H1 (cell line): ENCODE results near the gene ZNF609. TPM values are rescaled to one million over a fixed set of nuclear protein-coding genes. Genes with fewer than 3 reads are reported as not detected.

ENCODE experiments used
- CTCF ChIA-PET: fragments of 300-600 bp; sonication (Branson Sonifier 250); formaldehyde crosslinking; loops from one replicate; lab custom pipeline; 2021; ENCODE audit not compliant: partially characterized antibody; lab: Charles Lee
- POLR2A ChIA-PET: fragments of 300-600 bp; sonication (Branson Sonifier 250); formaldehyde crosslinking; loops from one replicate; lab custom pipeline; 2021; ENCODE audit warnings: inconsistent platforms; ENCODE audit not compliant: partially characterized antibody; lab: Charles Lee
- DNase-seq, 2 experiments: peaks; one replicate each; pipeline versions ENCODE4 v3.0.0 to v3.0.0-alpha.2; 2010 to 2022; ENCODE audit warnings: low spot score in 2 of 2, low read depth in 1 of 2, mixed read lengths in 1 of 2
- FAIRE-seq: peaks from 2 replicates; lab custom pipeline; 2011; peaks lifted over from hg19 to GRCh38; lab: Jason Lieb, UNC
- H2AFZ ChIP-seq: 2 replicates; pipeline ENCODE4 v1.8.1; 2012; ENCODE audit warnings: low read length, inconsistent platforms
- H2AK5ac ChIP-seq: 2 replicates; pipeline ENCODE4 v1.6.1; 2013; ENCODE audit warnings: low read depth, low read length
- H2BK120ac ChIP-seq: replicated peaks from 2 replicates; pipeline ENCODE3; 2013; ENCODE audit warnings: low read depth, low read length, inconsistent platforms
- H2BK12ac ChIP-seq: 2 replicates; pipeline ENCODE4 v1.6.1; 2013; ENCODE audit warnings: low read depth, low read length
- H2BK15ac ChIP-seq: 2 replicates; pipeline ENCODE4 v1.6.1; 2013; ENCODE audit warnings: low read length
- H2BK20ac ChIP-seq: 2 replicates; pipeline ENCODE4 v1.6.1; 2013; ENCODE audit warnings: low read length
- H2BK5ac ChIP-seq: 2 replicates; pipeline ENCODE4 v1.6.1; 2013; ENCODE audit warnings: low read depth, low read length
- H3K14ac ChIP-seq: 2 replicates; pipeline ENCODE4 v1.6.1; 2013; ENCODE audit warnings: inconsistent platforms; ENCODE audit not compliant: insufficient read length
- H3K18ac ChIP-seq: 2 replicates; pipeline ENCODE4 v1.6.1; 2013; ENCODE audit warnings: low read length; ENCODE audit errors: extremely low read depth
- H3K23ac ChIP-seq: 2 replicates; pipeline ENCODE4 v1.6.1; 2013; ENCODE audit warnings: inconsistent platforms; ENCODE audit not compliant: insufficient read length
- H3K23me2 ChIP-seq: 2 replicates; pipeline ENCODE4 v1.6.1; 2013; ENCODE audit warnings: low read depth, low read length
- H3K27ac ChIP-seq: 2 replicates; pipeline ENCODE4 v1.6.1; 2011; ENCODE audit warnings: low read depth, low read length, inconsistent platforms
- H3K27me3 ChIP-seq, 4 experiments: replicated peaks in 1 of 4; 1 replicate in 1 of 4; 2 replicates in 3 of 4; pipeline versions ENCODE4 v1.6.1 to v1.8.1; 2011 to 2013; ENCODE audit warnings: low read length in 3 of 4, mild to moderate bottlenecking in 3 of 4, inconsistent platforms in 2 of 4, mixed read lengths in 2 of 4, moderate library complexity in 1 of 4; ENCODE audit not compliant: control insufficient read depth in 3 of 4, insufficient read depth in 3 of 4; ENCODE audit errors: extremely low read depth in 1 of 4
- H3K36me3 ChIP-seq, 4 experiments: 2 replicates each; pipeline versions ENCODE4 v1.6.1 to v1.8.1; 2011 to 2013; ENCODE audit warnings: mild to moderate bottlenecking in 4 of 4, low read length in 3 of 4, moderate library complexity in 2 of 4, control low read depth in 1 of 4, inconsistent platforms in 1 of 4; ENCODE audit not compliant: insufficient read depth in 4 of 4, control insufficient read depth in 2 of 4
- H3K4ac ChIP-seq: replicated peaks from 2 replicates; pipeline ENCODE3; 2013; ENCODE audit warnings: low read length, low read depth, mixed read lengths, inconsistent platforms; ENCODE audit not compliant: insufficient read length
- H3K4me1 ChIP-seq, 4 experiments: replicated peaks in 1 of 4; 1 replicate in 1 of 4; 2 replicates in 3 of 4; pipeline versions ENCODE4 v1.6.1 to v1.8.1; 2011 to 2013; ENCODE audit warnings: low read length in 3 of 4, inconsistent platforms in 2 of 4, mixed read lengths in 1 of 4; ENCODE audit not compliant: insufficient read depth in 4 of 4, control insufficient read depth in 3 of 4
- H3K4me2 ChIP-seq, 2 experiments: 2 replicates each; pipeline versions ENCODE4 v1.6.1 to v1.8.1; 2011 to 2013; ENCODE audit warnings: low read depth in 2 of 2, low read length in 2 of 2, control low read depth in 1 of 2, inconsistent platforms in 1 of 2, mild to moderate bottlenecking in 1 of 2; ENCODE audit not compliant: insufficient read depth in 1 of 2
- H3K4me3 ChIP-seq, 4 experiments: fragments of 200-600, 300-600 bp in 1 of 4; sonication (generic), shearing (Covaris generic), sonication (Bioruptor Twin) in 1 of 4; 2 replicates each; pipeline versions ENCODE4 v1.5.1 to v1.8.1; 2011 to 2016; ENCODE audit warnings: low read length in 4 of 4, low read depth in 3 of 4, control low read depth in 2 of 4, inconsistent platforms in 2 of 4, mild to moderate bottlenecking in 2 of 4, mixed read lengths in 1 of 4, moderate library complexity in 1 of 4; ENCODE audit not compliant: insufficient read depth in 2 of 4; ENCODE audit errors: extremely low read depth in 1 of 4
- H3K56ac ChIP-seq: replicated peaks from 2 replicates; pipeline ENCODE3; 2013; ENCODE audit warnings: low read depth, mild to moderate bottlenecking, mixed read lengths, low read length, inconsistent platforms; ENCODE audit not compliant: insufficient read length
- H3K79me1 ChIP-seq: 2 replicates; pipeline ENCODE4 v1.6.1; 2013; ENCODE audit warnings: low read depth, low read length, control low read depth
- H3K79me2 ChIP-seq, 2 experiments: 2 replicates each; pipeline versions ENCODE4 v1.6.1 to v1.8.1; 2012 to 2013; ENCODE audit warnings: low read length in 2 of 2, mild to moderate bottlenecking in 2 of 2, inconsistent platforms in 1 of 2; ENCODE audit not compliant: insufficient read depth in 2 of 2, control insufficient read depth in 1 of 2
- H3K9ac ChIP-seq, 4 experiments: replicated peaks in 1 of 4; 1 replicate in 1 of 4; 2 replicates in 3 of 4; pipeline versions ENCODE4 v1.6.1 to v1.8.1; 2011 to 2013; ENCODE audit warnings: low read depth in 3 of 4, low read length in 3 of 4, control low read depth in 2 of 4, mild to moderate bottlenecking in 2 of 4, moderate library complexity in 2 of 4, inconsistent platforms in 1 of 4; ENCODE audit errors: extremely low read depth in 1 of 4
- H3K9me3 ChIP-seq, 2 experiments: 2 replicates each; pipeline versions ENCODE4 v1.6.1 to v1.8.1; 2012 to 2013; ENCODE audit warnings: mild to moderate bottlenecking in 2 of 2, moderate library complexity in 2 of 2, control low read depth in 1 of 2, inconsistent platforms in 1 of 2, low read depth in 1 of 2, low read length in 1 of 2, mixed read lengths in 1 of 2; ENCODE audit not compliant: insufficient read depth in 2 of 2
- H4K20me1 ChIP-seq, 2 experiments: replicated peaks in 1 of 2; 2 replicates each; pipeline versions ENCODE3 to v1.8.1; 2011 to 2013; ENCODE audit warnings: inconsistent platforms in 2 of 2, low read length in 2 of 2, mild to moderate bottlenecking in 1 of 2; ENCODE audit not compliant: insufficient read depth in 2 of 2, control insufficient read depth in 1 of 2
- H4K5ac ChIP-seq: 2 replicates; pipeline ENCODE4 v1.6.1; 2013; ENCODE audit warnings: low read length, low read depth, mixed read lengths, inconsistent platforms; ENCODE audit not compliant: insufficient read length
- H4K8ac ChIP-seq: 2 replicates; pipeline ENCODE4 v1.8.0; 2013; ENCODE audit warnings: mild to moderate bottlenecking, moderate library complexity, low read length, inconsistent platforms; ENCODE audit not compliant: insufficient read depth; ENCODE audit errors: extremely low read depth
- H4K91ac ChIP-seq: replicated peaks from 2 replicates; pipeline ENCODE3; 2013; ENCODE audit warnings: low read length, mixed read lengths, inconsistent platforms; ENCODE audit not compliant: insufficient read length
- CBX8 ChIP-seq: fragments of 300-800, 300-1000 bp; sonication (generic); IDR thresholded peaks from 2 replicates; pipeline ENCODE4 v1.7.1; 2016; ENCODE audit warnings: low read depth, low read length, borderline replicate concordance
- CEBPB ChIP-seq: IDR thresholded peaks from 2 replicates; pipeline ENCODE4 v1.6.1; 2012; ENCODE audit warnings: low read depth, low read length
- CTBP2 ChIP-seq: IDR thresholded peaks from 2 replicates; pipeline ENCODE4 v1.7.0; 2011; ENCODE audit warnings: borderline replicate concordance, mild to moderate bottlenecking, moderate library complexity, mixed read lengths, low read length; ENCODE audit not compliant: insufficient read depth, insufficient read length
- GABPA ChIP-seq: IDR thresholded peaks from 2 replicates; pipeline ENCODE4 v1.6.1; 2011; ENCODE audit warnings: mild to moderate bottlenecking, low read length, moderate library complexity, borderline replicate concordance; ENCODE audit not compliant: insufficient read depth
- GTF2F1 ChIP-seq: IDR thresholded peaks from 2 replicates; pipeline ENCODE4 v1.6.1; 2012; ENCODE audit warnings: low read depth, low read length, improper control_type of control experiment, borderline replicate concordance
- HDAC2 ChIP-seq, 2 experiments: fragments of 300-600 bp in 1 of 2; sonication (generic) in 1 of 2; IDR thresholded peaks; 2 replicates each; pipeline ENCODE4 v1.6.1; 2011 to 2012; ENCODE audit warnings: low read depth in 2 of 2, low read length in 2 of 2, mild to moderate bottlenecking in 2 of 2, moderate library complexity in 2 of 2, borderline replicate concordance in 1 of 2, inconsistent platforms in 1 of 2
- HDAC6 ChIP-seq: IDR thresholded peaks from one replicate; pipeline ENCODE4 v1.7.1; 2012; ENCODE audit warnings: low read depth, mild to moderate bottlenecking, inconsistent platforms, low read length, moderate library complexity
- POLR2A ChIP-seq, 2 experiments: IDR thresholded peaks; 1 replicate in 1 of 2; 2 replicates in 1 of 2; pipeline ENCODE4 v1.6.1; 2011; ENCODE audit warnings: low read depth in 2 of 2, low read length in 2 of 2, mild to moderate bottlenecking in 2 of 2; ENCODE audit errors: control extremely low read depth in 1 of 2
- RAD21 ChIP-seq, 2 experiments: IDR thresholded peaks in 1 of 2; conservative IDR thresholded peaks in 1 of 2; 2 replicates each; pipeline ENCODE4 v1.6.1; 2011; ENCODE audit warnings: low read depth in 2 of 2, low read length in 2 of 2, improper control_type of control experiment in 1 of 2, inconsistent platforms in 1 of 2, mild to moderate bottlenecking in 1 of 2, moderate library complexity in 1 of 2
- RXRA ChIP-seq: IDR thresholded peaks from 2 replicates; pipeline ENCODE4 v1.6.1; 2011; ENCODE audit warnings: low read depth, mild to moderate bottlenecking, low read length, moderate library complexity; ENCODE audit not compliant: insufficient read depth
- SP1 ChIP-seq: IDR thresholded peaks from 2 replicates; pipeline ENCODE4 v1.6.1; 2011; ENCODE audit warnings: low read depth, low read length
- SUZ12 ChIP-seq: fragments of 200-600 bp; sonication (generic); IDR thresholded peaks from 2 replicates; pipeline ENCODE4 v1.6.1; 2012; ENCODE audit warnings: mild to moderate bottlenecking, inconsistent platforms, low read length, moderate library complexity, mixed read lengths
- TBP ChIP-seq: IDR thresholded peaks from 2 replicates; pipeline ENCODE4 v1.6.1; 2011; ENCODE audit warnings: low read depth, low read length, improper control_type of control experiment
- ZNF274 ChIP-seq: IDR thresholded peaks from 2 replicates; pipeline ENCODE4 v1.7.0; 2012; ENCODE audit warnings: low read length, borderline replicate concordance; ENCODE audit errors: extremely low read depth
- polyA plus RNA-seq, 7 experiments: library from polyadenylated mRNA; depleted of rRNA in 3 of 7; stranded (reverse) in 5 of 7; unstranded in 2 of 7; fragments of >200 nt in 5 of 7; fragments of 200-250 nt in 2 of 7; gene quantifications; 1 replicate in 5 of 7; 2 replicates in 1 of 7; 4 replicates in 1 of 7; pipeline versions ENCODE4 v1.2.1 to v1.2.3, GENCODE V29; 2011 to 2013; ENCODE audit warnings: missing spikeins in 2 of 7, mixed read lengths in 2 of 7
- total RNA-seq: library from RNA; stranded (reverse); fragmentation: NEBNext Ultra II Directional; extraction: Animal tissue kit (Norgen Biotek cat#: 25700); gene quantifications from 2 replicates; pipeline ENCODE4 v1.2.1, GENCODE V29; 2021

The ZNF609 gene
- total and polyA plus RNA-seq, 2 of the 8 experiments (the other 6 are each of a cell fraction or from before 2014, with no cell fraction given): 15.5 to 47.8 TPM

DNA sequence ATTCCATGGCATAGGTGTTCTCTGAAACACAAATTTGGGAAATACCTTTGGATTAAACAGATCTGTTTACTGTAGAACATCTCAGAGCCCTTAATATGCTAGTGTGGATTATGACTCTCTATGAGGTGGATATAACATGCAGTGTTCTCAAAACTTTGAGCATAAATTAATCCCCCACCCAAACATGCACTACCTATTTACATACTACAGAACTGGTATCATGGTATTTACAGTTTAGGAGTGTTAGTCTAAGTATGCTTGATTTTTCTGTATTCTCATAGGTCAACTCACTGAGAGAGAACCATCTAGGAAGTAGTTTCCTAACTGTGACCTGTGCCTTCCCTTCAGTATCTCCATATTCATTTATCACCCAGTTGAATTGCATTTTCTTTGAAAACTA lies 30.9 kb upstream of the ZNF609 start:
- Histone ChIP-seq H3K4me3 (no peak overlapping the region), H3K79me2 (no peaks in the 10 kb centered on the region), H4K20me1 (peaks cover 0 to 2% of the 10 kb centered on the region in 2 experiments), H3K4ac (no peak overlapping the region), H3K9me3 (no peaks in the 10 kb centered on the region), H3K9ac (no peak overlapping the region), H3K14ac (no peak overlapping the region), H3K18ac (no peak overlapping the region), H2BK120ac (no peak overlapping the region), H3K27me3 (no peaks in the 10 kb centered on the region; a peak in 2 of 7 replicates), H3K23ac (no peak overlapping the region), H3K79me1 (no peaks in the 10 kb centered on the region), H2BK15ac (no peak overlapping the region), H3K27ac (no peak overlapping the region), H3K36me3 (no peaks in the 10 kb centered on the region; a peak in 3 of 8 replicates), H3K23me2 (no peaks in the 10 kb centered on the region), H3K4me2 (no peak overlapping the region), H2BK20ac (no peak overlapping the region), H2AK5ac (no peak overlapping the region), H4K91ac (no peak overlapping the region), H3K56ac (no peak overlapping the region), H2BK12ac (no peak overlapping the region), H2BK5ac (no peak overlapping the region), H3K4me1 (peaks cover 0 to 6% (median 2%) of the 10 kb centered on the region in 4 experiments; a peak in 3 of 7 replicates), H4K8ac (no peak overlapping the region), H4K5ac (no peak overlapping the region), H2AFZ (no peak overlapping the region)
- CTCF ChIA-PET: interaction anchor here (0.6 kb wide), 1 partner anchor 251 kb away, joined by 3 read pairs; no protein-coding TSS in a partner anchor
- POLR2A ChIA-PET: interaction anchor here (0.6 kb wide), 1 partner anchor 71 kb away, joined by 3 read pairs; no protein-coding TSS in a partner anchor
- FAIRE-seq: no peak
- no peak for DNase-seq
- TF ChIP-seq CBX8 (no peak), POLR2A (IDR thresholded peaks at IDR 0.05; ENCODE audit: control extremely low read depth in 1 of 2, low read depth in 2 of 2, low read length in 2 of 2) (no peak), CTBP2 (no peak), TBP (no peak), GABPA (no peak), RXRA (no peak), GTF2F1 (no peak), SP1 (no peak), SUZ12 (no peak), RAD21 (IDR thresholded peaks at IDR 0.05 in 1 of 2, conservative IDR thresholded peaks at IDR 0.05 in 1 of 2; ENCODE audit: low read depth in 2 of 2, low read length in 2 of 2) (no peak), ZNF274 (no peak), HDAC6 (no peak), HDAC2 (IDR thresholded peaks at IDR 0.05; ENCODE audit: borderline replicate concordance in 1 of 2, low read depth in 2 of 2, low read length in 2 of 2) (no peak), CEBPB (no peak)
